Mammary epithelial cell (primary cell): ENCODE data around the gene IGDCC3.

Experiments
- CTCF ChIP-seq, 2 donors: IDR thresholded peaks in 1 of 2; conservative IDR thresholded peaks in 1 of 2; 2 replicates each; pipeline ENCODE4 v1.5.1; 2011 to 2012; ENCODE audit warnings: inconsistent platforms in 2 of 2, low read length in 2 of 2, mild to moderate bottlenecking in 2 of 2, control low read depth in 1 of 2, low read depth in 1 of 2; ENCODE audit not compliant: insufficient read depth in 1 of 2; ENCODE audit errors: extremely low read depth in 1 of 2
- EZH2 ChIP-seq: IDR thresholded peaks from 2 replicates; pipeline ENCODE4 v1.6.1; 2012; ENCODE audit warnings: low read length, inconsistent platforms, borderline replicate concordance

- TF ChIP-seq CTCF (conservative IDR thresholded peaks at IDR 0.05 in 1 of 2, IDR thresholded peaks at IDR 0.05 in 1 of 2; ENCODE audit: extremely low read depth in 1 of 2, insufficient read depth in 1 of 2, low read depth in 1 of 2, low read length in 2 of 2) (no peak), EZH2 (no peak)
Measured at GRCh38 chr15:65401611-65402240, 23.9 kb upstream of the IGDCC3 start.
